ENCODE data around the gene PKD1L1.

DNA sequence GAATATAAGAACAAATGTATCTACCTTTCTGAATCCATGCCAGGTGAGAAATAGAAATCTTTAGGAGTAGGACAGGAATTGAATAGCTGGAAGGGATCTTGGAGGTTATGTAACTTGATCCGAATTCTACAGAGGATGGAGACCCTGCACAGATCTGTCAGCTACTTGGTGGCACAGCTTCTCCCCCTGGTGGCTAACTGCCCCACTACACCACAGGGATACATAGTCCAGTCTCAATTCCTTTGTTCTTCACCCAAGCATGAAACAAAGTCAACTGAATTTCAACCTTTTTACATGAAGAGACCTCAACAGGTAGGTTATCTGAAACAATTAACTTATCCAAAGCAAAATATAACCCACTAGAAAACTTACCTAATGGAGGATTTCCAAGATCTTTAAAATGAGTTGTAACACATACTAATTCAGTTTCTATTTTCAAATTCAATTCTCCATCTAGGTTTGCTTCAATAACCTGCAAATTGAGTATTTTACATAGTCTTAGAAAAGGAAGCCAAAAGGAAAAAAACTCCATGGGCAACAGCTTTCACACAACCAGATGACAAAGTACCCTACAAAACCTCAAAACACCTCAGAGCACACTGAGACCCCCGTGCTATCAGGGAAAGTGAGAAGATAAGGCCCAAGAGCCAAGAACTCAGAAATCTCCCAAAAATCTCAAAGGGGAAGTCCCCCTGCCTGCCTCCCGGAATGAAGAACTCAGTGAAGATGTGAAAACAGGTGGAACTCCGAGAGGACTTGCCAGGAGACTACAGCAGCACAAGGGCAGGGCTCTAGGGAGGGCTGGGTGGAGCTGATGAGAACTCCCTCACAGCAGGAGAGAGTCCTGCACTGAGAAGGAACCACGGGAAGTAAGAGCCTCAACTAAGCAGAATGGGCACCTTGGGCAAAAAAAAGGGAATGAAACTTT lies 20.8 kb upstream of the PKD1L1 start:
- TF ChIP-seq, protein P1, sequence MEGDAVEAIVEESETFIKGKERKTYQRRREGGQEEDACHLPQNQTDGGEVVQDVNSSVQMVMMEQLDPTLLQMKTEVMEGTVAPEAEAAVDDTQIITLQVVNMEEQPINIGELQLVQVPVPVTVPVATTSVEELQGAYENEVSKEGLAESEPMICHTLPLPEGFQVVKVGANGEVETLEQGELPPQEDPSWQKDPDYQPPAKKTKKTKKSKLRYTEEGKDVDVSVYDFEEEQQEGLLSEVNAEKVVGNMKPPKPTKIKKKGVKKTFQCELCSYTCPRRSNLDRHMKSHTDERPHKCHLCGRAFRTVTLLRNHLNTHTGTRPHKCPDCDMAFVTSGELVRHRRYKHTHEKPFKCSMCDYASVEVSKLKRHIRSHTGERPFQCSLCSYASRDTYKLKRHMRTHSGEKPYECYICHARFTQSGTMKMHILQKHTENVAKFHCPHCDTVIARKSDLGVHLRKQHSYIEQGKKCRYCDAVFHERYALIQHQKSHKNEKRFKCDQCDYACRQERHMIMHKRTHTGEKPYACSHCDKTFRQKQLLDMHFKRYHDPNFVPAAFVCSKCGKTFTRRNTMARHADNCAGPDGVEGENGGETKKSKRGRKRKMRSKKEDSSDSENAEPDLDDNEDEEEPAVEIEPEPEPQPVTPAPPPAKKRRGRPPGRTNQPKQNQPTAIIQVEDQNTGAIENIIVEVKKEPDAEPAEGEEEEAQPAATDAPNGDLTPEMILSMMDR (IDR thresholded peaks at IDR 0.05): peak; percentile 62 to 83 (median 69)
- TF ChIP-seq EP300 (IDR thresholded peaks at IDR 0.05): no peak
